PFSK-1 (cell line): ENCODE data around the gene DAO.

Source experiments
- FOXP2 ChIP-seq: optimal IDR thresholded peaks from 2 replicates; pipeline ENCODE3; 2011; ENCODE audit warnings: borderline replicate concordance, control low read depth, inconsistent platforms; ENCODE audit not compliant: insufficient read depth; ENCODE audit errors: extremely low read length, extremely low read depth
- POLR2AphosphoS5 ChIP-seq: IDR thresholded peaks from 2 replicates; pipeline ENCODE4 v1.6.1; 2012; ENCODE audit warnings: low read depth, mild to moderate bottlenecking, control low read depth, low read length, moderate library complexity
- SIN3A ChIP-seq: IDR thresholded peaks from 2 replicates; pipeline ENCODE4 v1.6.1; 2012; ENCODE audit warnings: mild to moderate bottlenecking, low read length, moderate library complexity, borderline replicate concordance; ENCODE audit not compliant: insufficient read depth
- TAF1 ChIP-seq: IDR thresholded peaks from 2 replicates; pipeline ENCODE4 v1.6.1; 2012; ENCODE audit warnings: low read length, control low read depth, borderline replicate concordance; ENCODE audit not compliant: insufficient read depth
- TF ChIP-seq, protein P1 (sequence below), 2 experiments: IDR thresholded peaks; 2 replicates each; pipeline versions ENCODE4 v1.6.1 to v1.8.0; 2011 to 2012; ENCODE audit warnings: low read depth in 2 of 2, low read length in 2 of 2, control low read depth in 1 of 2, inconsistent platforms in 1 of 2, mild to moderate bottlenecking in 1 of 2, moderate library complexity in 1 of 2; ENCODE audit not compliant: insufficient read depth in 1 of 2

The DAO gene

GRCh38 chr12:108939594-108939993 lies 59.7 kb downstream of the DAO start:
- no peak for TF ChIP-seq TAF1
- TF ChIP-seq, protein P1, sequence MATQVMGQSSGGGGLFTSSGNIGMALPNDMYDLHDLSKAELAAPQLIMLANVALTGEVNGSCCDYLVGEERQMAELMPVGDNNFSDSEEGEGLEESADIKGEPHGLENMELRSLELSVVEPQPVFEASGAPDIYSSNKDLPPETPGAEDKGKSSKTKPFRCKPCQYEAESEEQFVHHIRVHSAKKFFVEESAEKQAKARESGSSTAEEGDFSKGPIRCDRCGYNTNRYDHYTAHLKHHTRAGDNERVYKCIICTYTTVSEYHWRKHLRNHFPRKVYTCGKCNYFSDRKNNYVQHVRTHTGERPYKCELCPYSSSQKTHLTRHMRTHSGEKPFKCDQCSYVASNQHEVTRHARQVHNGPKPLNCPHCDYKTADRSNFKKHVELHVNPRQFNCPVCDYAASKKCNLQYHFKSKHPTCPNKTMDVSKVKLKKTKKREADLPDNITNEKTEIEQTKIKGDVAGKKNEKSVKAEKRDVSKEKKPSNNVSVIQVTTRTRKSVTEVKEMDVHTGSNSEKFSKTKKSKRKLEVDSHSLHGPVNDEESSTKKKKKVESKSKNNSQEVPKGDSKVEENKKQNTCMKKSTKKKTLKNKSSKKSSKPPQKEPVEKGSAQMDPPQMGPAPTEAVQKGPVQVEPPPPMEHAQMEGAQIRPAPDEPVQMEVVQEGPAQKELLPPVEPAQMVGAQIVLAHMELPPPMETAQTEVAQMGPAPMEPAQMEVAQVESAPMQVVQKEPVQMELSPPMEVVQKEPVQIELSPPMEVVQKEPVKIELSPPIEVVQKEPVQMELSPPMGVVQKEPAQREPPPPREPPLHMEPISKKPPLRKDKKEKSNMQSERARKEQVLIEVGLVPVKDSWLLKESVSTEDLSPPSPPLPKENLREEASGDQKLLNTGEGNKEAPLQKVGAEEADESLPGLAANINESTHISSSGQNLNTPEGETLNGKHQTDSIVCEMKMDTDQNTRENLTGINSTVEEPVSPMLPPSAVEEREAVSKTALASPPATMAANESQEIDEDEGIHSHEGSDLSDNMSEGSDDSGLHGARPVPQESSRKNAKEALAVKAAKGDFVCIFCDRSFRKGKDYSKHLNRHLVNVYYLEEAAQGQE (IDR thresholded peaks at IDR 0.05; ENCODE audit: insufficient read depth in 1 of 2, low read depth in 2 of 2, low read length in 2 of 2): no peak
- no peak for TF ChIP-seq POLR2AphosphoS5
- no peak for TF ChIP-seq SIN3A
- TF ChIP-seq FOXP2: no peak

GRCh38 chr12:108940138-108940537 lies 60.2 kb downstream of the DAO start:
- TF ChIP-seq TAF1: no peak
- TF ChIP-seq FOXP2: no peak
- TF ChIP-seq SIN3A: no peak
- TF ChIP-seq, protein P1 (IDR thresholded peaks at IDR 0.05; ENCODE audit: insufficient read depth in 1 of 2, low read depth in 2 of 2, low read length in 2 of 2): no peak
- no peak for TF ChIP-seq POLR2AphosphoS5

DNA sequence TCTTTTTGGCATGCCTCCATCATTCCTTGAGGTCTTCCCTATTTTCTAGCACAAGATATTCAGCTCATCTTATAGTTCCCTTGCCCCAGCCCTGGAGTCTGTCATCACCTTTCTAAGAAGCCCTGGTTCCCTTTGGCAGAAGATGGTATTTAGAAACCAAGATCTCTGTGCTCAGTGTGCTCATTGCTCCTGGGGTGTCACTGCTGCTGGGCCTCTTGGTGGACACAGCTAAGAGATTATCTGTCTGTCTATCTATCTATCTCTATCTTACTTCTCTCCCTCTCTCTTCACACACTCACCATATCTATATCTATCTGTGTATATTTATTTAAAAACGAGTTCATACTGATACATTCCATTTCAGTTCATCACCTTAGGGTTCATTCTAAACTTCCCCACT lies 67.2 kb downstream of the DAO start:
- TF ChIP-seq, protein P1 (IDR thresholded peaks at IDR 0.05; ENCODE audit: insufficient read depth in 1 of 2, low read depth in 2 of 2, low read length in 2 of 2): no peak
- no peak for TF ChIP-seq POLR2AphosphoS5
- TF ChIP-seq FOXP2: no peak
- TF ChIP-seq SIN3A: no peak
- no peak for TF ChIP-seq TAF1

GRCh38 chr12:108948367-108948766 lies 68.5 kb downstream of the DAO start:
- TF ChIP-seq SIN3A (no peak), FOXP2 (no peak), POLR2AphosphoS5 (no peak), TAF1 (no peak)
- TF ChIP-seq, protein P1 (IDR thresholded peaks at IDR 0.05; ENCODE audit: insufficient read depth in 1 of 2, low read depth in 2 of 2, low read length in 2 of 2): no peak

GRCh38 chr12:108949976-108950375 lies 70.1 kb downstream of the DAO start:
- TF ChIP-seq POLR2AphosphoS5: no peak
- TF ChIP-seq, protein P1 (IDR thresholded peaks at IDR 0.05; ENCODE audit: insufficient read depth in 1 of 2, low read depth in 2 of 2, low read length in 2 of 2): no peak
- no peak for TF ChIP-seq TAF1
- no peak for TF ChIP-seq FOXP2
- no peak for TF ChIP-seq SIN3A
